SKM-1 treated with dmso at 0.1 percent for 144 hours (cell line): ENCODE results near the gene CDK10.
"Not testable (repeated sequence)": the region's sequence is repeated elsewhere in the genome, so short reads cannot be mapped to it uniquely, and the experiment has no call there.

Experiments used
- DNase-seq: peaks from one replicate; lab custom pipeline; 2025; ENCODE audit not compliant: unreplicated experiment; lab: John Stamatoyannopoulos, UW

The CDK10 gene

GRCh38 chr16:89686520-89687091, at the start of gene CDK10:
Gene CDK10 (plus strand): TSS chr16:89686689. CDS start chr16:89686711, 22 bp downstream.
- peak; percentile 71 for DNase-seq

DNA sequence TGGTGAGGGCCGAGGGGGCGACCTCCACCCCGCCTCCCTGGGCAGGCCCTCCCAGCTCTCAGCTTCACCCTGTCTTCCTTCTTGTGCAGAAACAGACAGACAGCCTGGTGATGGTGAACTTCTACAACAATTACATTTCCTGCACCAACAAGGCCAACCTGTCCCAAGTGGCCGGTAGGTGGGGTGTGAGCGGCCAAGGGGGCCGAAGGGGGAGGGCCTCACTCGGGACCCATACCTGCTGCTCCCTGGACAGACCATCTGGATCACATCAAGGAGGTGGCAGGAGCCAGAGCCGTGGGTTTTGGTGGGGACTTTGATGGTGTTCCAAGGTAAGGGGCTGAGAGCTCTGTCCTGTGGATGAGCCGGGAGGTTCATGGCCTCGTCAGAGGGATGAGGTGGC, 49.1 kb upstream of the CDK10 start:
- no peak for DNase-seq

DNA sequence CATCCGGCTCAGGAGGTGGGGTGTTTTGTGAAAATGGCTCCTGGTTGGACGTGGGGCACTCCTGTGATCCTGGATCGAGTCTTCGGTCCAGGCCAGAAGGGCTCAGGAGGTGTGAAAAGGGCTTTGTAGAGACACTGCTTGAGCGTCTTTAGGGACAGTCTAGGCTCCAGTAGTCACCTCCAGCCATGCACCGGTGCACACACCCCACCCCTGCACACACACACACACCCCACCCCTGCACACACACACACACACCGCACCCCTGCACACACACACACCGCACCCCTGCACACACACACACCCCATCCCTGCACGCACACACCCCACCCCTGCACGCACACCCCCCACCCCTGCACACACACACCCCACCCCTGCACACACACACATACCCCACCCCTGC, 48.0 kb upstream of the CDK10 start:
- no peak for DNase-seq

DNA sequence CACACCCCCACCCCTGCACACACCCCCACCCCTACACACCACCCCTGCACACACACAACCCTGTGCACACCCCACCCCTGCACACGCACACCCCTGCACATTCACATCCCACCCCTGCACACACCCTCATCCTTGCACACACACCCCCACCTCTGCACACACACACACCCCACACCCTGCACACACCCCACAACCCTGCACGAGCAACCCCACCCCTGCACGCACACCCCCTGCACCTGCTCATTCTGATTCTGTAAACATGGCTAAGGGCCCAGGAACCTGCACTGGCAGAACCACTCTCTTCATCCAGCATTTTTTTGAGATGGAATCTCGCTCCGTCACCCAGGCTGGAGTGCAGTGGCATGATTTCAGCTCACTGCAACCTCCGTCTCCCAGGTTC, 47.1 kb upstream of the CDK10 start:
- DNase-seq: no peak

DNA sequence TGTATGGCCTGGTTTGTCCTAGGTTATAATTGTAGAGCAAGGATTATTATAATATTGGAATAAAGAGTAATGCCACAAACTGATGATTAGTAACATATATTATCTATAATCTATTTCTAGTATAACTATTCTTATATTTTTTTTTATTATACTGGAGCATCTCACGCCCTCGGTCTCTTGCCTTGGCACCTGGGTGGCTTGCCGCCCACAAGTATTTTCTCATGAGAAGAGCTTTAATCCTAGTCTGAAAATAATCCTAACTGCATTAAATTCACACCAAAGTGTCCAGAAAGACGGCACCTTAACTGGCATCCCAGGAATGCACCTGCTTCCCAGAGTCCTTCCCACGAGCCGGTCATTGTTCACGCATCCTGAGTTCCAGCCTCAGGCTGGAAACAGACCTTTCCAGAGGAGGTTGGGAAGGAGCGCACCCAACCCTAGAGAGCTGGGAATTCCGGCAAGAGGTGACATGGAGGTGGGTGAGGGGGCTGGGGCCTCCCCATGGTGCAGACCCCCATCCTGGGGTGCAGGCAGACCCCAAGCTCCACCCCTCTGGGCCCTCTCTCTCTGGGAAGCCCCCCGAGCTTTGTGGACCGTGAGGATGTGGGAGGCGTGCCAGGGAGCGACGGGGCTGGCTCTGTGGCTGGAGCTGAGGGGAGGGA, 44.9 kb upstream of the CDK10 start:
- no peak for DNase-seq

- no peak for DNase-seq
Measured at GRCh38 chr16:89642574-89642973, 43.9 kb upstream of the CDK10 start.

- DNase-seq: no peak
Measured at GRCh38 chr16:89643769-89644300, 42.7 kb upstream of the CDK10 start.

DNA sequence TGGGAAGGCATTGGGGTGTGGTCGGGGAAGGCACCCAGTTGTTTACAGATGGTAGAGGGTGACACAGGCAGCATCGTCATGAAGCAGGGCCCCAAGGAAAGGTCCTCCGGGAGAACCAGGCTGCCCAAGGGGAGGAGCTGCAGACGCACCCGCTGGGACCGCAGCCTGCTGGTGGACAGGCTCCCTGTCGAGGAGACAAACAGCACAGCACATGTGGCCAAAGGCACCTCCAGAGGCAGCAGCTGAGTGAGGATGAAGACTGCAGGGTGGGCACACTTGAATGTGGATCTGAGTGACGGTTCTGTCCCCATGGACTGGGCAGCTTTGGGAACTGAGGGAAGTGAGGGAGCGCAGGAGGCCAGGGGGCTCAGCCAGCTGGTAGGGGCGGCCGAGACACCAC, 41.4 kb upstream of the CDK10 start:
- no peak for DNase-seq

DNA sequence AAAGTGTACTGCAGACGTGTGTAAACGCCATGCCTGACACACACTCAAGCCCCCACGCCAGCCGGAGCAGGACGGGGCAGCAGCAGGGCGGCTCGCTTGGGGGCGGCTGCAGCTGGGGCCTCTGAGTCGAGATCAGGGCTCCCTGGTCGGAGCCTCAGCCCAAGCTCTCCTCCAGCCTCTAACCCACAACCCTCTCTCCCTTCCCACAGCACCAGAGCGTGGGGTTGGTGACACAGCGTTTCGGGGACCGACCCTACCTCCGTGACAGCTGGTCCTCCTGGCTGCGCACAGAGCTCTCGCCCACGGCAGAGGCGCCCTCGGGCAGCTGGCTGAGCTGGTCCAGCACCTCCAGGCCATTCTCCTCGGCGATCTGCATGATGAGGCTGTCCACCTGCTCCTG, 40.2 kb upstream of the CDK10 start:
- DNase-seq: no peak

DNA sequence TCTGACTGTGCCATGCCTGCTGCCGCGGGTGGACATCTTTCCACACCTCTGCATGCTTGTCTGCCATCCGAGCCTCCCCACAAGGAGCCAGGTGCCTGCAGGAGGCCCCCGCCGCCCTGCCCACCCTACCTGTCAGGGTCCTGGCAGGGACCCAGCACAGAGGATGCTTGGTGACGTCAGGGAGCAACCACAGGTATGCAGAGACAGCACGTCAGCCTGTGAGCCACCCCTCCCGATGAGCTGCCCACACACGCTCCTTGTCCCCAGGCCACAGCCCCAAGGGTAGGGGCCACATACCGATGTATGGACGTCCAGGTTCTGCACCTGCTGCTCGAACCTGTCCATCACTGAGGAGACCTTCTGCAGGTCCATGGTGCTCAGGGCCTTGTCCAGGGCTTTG, 39.6 kb upstream of the CDK10 start:
- DNase-seq: no peak

GRCh38 chr16:89651584-89651983, 34.9 kb upstream of the CDK10 start:
- DNase-seq: no peak

DNA sequence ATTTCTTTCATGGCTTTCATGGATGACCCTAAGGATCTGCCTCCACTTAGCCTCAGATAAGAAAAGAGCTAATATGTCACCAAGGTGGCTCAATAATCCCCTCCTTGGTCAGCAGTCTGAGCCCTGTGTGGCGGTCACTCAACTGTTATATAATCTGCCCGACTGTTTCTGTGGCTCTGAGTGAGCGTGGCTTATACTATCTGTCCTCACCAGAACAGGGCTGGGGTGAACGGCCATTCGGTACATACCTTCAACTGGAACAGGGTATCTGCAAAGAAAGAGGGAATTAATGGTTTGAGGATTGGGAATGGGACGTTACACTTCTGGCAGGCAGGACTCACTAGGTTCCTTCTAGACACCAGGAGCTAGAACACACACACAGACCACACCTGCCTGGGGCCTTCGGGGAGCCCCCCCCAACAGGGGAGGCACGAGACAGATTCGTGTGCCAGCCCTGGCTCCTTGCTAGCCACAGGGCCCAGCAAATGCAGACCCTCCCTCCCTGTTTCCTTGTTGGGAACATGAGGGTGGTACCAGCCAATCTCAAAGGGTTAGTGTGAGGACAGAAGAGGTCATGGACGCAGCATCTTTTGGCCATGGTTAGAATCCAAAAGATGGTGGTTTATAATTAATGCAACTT, 32.7 kb upstream of the CDK10 start:
- no peak for DNase-seq

GRCh38 chr16:89655062-89655643, 31.3 kb upstream of the CDK10 start:
- DNase-seq: no peak

DNA sequence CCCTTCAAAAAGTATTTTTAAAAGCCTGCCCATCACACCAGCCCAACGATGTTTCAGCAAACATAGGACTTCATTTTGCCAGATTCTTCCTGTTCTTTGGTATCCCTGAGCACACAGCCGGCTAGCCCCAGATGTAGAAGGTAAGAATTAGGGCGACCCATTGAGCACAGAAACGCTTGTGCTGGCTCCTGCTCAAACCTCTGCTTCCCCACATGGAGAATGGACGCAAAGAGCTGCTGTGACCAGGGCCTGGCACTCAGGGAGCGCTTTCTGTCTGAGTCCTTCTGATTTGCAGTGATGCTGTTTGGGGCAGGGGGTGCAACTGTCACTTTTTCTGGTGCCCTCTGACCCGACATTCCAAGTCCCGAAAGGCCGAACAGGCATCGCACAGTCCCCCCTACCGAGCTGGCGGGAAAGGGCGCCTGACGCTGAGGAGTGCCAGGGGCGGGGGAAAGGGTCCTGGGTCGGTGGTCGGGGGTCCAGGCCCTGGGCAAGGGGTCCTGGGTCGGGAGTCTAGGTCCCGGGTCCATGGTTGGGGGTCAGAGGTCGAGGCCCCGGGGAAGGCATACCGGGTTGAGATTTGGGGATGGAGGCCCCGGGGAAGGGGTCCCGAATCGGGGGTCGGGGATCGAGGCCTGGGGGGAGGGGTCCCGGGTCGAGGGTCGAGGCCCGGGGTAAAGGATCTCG, 29.9 kb upstream of the CDK10 start:
- DNase-seq: no peak

DNA sequence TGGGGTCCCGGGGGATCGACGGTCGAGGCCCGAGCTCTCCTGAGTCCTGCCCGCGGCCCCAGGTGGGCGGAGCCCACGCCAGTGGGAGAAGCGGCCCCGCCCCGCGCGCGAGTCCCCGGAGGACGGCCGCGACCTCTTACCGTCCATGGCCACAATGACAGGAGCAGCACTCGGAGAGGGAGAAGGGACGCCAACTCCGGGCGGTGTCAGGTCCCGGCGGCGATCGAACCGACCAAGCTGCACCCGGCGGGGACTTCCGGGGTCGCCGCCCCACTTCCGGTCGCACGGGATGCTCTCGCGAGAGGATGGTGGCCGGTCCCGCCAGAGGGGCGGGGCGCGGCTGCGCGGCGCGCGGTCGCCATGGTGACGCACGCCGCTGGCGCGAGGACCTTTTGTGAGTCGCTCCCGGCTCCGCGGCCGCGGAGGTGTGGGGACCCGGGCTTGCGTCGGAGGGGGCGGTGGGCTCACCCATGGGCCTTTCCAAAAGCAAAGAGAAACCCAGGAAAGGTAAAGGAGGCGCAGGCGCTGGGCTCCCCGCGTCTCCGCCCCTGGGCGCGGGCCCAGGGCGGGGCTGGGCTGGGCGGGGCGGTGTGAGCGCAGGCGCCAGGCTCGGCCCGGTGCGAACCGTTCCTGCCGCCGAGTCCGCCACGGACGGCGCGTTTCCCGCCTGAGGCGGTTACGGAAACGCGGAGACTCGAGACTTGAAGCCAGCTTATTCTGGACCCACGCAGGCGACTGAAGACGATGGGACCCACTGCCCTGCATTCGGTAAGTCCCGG, 28.9 kb upstream of the CDK10 start, which contains the start of the genes CHMP1A and SPATA33:
Gene CHMP1A, minus strand, starts transcription at position 267 of the 779 bp plus-strand sequence. Its CDS starts 120 bp downstream, at position 147.
Gene SPATA33, plus strand, starts transcription at position 395 of the 779 bp plus-strand sequence. Its CDS starts 76 bp downstream, at position 471.
- peak; percentile 64 for DNase-seq

DNA sequence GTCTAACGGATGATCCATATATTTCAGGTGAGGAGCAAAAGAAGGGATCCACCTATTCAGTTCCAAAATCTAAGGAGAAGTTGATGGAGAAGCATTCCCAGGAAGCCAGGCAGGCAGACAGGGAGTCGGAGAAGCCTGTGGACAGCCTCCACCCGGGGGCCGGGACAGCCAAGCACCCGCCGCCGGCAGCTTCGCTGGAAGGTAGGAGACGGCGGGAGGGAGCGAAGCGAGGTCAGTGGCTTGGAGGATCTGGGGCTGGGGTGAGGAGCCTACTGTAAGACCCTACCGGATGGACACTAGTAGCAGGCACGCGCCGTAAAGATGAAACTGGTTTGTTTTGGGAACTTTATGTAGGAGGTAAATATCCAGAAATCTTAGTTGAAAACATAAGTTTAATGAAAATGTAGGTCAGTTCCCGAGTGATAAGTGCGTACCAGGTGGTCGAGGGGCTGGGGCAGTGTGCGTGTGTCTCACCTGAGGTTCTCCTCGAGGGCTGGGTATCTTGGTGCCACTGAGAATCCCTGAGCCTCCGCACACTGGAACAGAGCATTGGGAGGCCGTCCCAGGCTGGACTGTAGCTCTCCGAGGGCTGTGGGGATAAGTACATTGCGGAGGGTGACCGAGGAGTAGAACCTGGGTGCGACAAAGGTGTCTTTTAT, 28.1 kb upstream of the CDK10 start:
- no peak for DNase-seq

DNA sequence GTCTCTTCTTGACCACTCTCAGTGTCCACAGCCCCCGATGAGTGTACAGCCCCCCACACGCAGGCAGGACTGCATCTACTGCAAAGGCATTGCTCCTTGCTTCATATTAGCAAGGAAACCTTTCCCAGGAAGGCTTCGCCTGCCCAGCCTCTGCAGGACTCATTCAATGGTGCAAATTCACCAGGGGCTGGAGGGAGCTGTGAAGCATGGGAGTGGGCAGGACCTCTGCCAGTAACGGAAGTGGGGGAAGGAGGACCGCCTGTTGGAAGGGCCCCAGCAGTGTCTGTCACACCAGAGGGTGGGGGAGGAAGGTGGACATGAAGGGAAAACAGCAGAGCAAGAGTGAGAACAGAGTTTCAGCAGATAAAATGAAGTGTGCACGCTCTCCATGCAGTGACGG, 26.3 kb upstream of the CDK10 start:
- no peak for DNase-seq

DNA sequence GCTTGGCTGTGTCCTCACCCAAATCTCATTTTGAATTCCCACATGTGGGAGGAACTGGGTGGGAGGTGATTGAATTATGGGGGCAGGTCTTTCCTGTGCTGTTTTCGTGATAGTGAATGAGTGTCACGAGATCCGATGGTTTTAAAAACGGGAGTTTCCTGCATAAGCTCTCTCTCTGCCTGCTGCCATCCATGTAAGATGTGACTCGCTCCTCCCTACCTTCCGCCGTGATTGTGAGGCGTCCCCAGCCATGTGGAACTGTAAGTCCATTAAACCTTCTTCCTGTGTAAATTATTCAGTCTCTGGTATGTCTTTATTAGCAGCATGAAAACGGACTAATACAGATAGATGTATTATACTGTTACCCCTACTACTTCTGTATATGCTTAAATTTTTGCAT, 25.3 kb upstream of the CDK10 start:
- no peak for DNase-seq

GRCh38 chr16:89664238-89664637, 22.3 kb upstream of the CDK10 start:
- DNase-seq: not testable (repeated sequence)

- DNase-seq: not testable (repeated sequence)
Measured at GRCh38 chr16:89667000-89667399, 19.5 kb upstream of the CDK10 start.
